HG03469 (cell line): ENCODE data around the gene TPR.

Experiments
- ATAC-seq: cut with Tn5 transposase; IDR thresholded peaks from one replicate; pipeline ENCODE4 v1.9.1; 2021; ENCODE audit warnings: mild to moderate bottlenecking, moderate library complexity, moderate number of reproducible peaks; ENCODE audit not compliant: unreplicated experiment

TPR gene

GRCh38 chr1:186291271-186291670, 83.8 kb downstream of the TPR start:
- no peak for ATAC-seq

GRCh38 chr1:186289943-186290545, 85.0 kb downstream of the TPR start:
- ATAC-seq = no peak

- no peak for ATAC-seq
Observed at GRCh38 chr1:186286615-186287315, 88.3 kb downstream of the TPR start.

- peak; percentile 65 for ATAC-seq
Observed at GRCh38 chr1:186283374-186283773, 91.7 kb downstream of the TPR start.

- no peak for ATAC-seq
Observed at GRCh38 chr1:186282466-186282865, 92.6 kb downstream of the TPR start.

- ATAC-seq = no peak
Observed at GRCh38 chr1:186275822-186276221, 99.2 kb downstream of the TPR start.

GRCh38 chr1:186272486-186272885, 102.6 kb downstream of the TPR start:
- ATAC-seq = no peak

GRCh38 chr1:186271032-186271431, 104.0 kb downstream of the TPR start:
- ATAC-seq = no peak
